MV-4-11 (cell line): ENCODE measurements around the gene PMM2.
"Not testable (repeated sequence)": the region's sequence is repeated elsewhere in the genome, so short reads cannot be mapped to it uniquely, and the experiment has no call there.

Experiments
- DNase-seq: peaks from one replicate; lab custom pipeline; 2025; lab: John Stamatoyannopoulos, UW

Gene PMM2

GRCh38 chr16:8818504-8819270 lies 21.0 kb downstream of the PMM2 start:
- peak; percentile 81 for DNase-seq

- peak; percentile 53 for DNase-seq
These were observed 21.9 kb downstream of the PMM2 start for GRCh38 chr16:8819411-8820034.

- DNase-seq: no peak
These were observed 24.8 kb downstream of the PMM2 start for GRCh38 chr16:8822403-8822802.

DNA sequence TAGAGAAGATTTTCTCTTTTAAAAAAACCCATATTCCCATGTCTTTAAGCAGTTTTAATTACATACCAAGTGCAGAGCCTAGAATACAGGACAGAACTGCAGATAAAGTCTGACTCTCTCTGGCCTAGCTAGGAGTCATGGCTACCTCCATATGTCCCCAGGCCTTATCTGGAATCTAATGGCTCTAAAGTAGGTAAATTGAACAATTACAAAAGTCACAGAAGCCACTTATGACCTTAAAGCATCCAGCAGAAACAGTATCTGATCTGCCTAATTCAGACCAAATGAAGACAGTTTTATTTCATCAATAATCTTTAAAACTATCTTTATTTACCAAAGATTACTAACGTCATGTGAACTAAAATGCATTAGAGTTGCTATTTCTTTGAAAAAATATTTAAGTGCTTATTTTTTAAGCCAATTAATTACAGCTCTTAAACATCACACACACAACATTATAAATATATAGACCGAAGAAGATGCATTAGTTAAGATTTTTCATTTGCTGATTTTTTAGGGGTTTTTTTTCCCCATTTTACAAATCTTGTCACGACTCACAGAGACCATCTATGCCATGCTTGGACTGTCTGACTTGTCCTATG lies 28.7 kb downstream of the PMM2 start:
- DNase-seq: no peak

DNA sequence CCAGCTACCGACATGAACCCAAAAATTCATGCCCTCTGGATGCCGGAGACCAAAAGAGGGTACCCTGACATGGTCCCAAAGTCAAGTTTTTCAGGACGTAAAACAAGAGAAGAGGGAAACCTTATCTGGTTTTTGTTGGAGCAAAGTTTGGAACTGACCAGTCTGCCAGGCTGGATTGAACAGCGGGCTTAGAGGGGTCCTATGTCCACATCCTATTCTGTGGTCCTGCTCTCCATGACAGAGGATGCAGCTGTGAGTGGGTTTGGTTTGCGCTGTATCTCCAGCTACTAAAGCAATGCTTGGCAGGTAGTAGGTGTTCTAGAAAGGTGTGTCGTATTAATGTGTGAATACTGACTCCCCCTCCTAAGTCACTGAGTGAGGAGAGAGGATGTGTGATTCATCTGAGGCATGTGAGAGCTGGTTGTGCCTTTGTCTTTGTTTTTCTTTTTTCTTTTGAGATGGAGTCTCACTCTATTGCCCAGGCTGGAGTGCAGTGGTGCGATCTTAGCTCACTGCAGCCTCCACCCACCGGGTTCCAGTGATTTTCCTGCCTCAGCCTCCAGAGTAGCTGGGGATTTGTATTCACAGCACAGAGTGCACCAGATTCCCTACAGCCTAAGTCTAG lies 31.0 kb downstream of the PMM2 start:
- DNase-seq: no peak

- no peak for DNase-seq
These were observed 33.8 kb downstream of the PMM2 start for GRCh38 chr16:8831450-8831849.

- no peak for DNase-seq
These were observed 34.5 kb downstream of the PMM2 start for GRCh38 chr16:8831871-8832716.

GRCh38 chr16:8832717-8833105 lies 35.1 kb downstream of the PMM2 start:
- DNase-seq: peak; percentile 72

GRCh38 chr16:8836797-8837196 lies 39.2 kb downstream of the PMM2 start:
- DNase-seq: not testable (repeated sequence)

DNA sequence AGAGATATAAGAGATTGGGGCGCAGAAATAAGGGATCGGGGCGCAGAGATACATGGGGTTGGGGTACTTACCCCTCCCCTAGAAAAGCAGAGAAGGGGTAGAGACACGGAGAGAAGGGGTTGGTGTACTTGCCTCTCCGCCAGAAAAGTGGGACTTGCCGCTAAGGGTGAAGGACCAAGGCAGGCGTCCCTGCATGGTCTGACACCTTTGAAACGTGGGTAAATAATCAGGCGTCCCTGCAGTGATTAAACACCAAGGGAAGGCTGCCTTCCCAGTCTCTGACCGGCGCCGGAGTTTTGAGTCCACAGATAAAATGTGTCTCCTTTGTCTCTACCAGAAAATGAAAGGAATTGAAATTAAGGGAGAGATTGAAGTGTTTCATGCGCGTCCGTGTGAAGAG lies 40.0 kb downstream of the PMM2 start:
- not testable (repeated sequence) for DNase-seq

DNA sequence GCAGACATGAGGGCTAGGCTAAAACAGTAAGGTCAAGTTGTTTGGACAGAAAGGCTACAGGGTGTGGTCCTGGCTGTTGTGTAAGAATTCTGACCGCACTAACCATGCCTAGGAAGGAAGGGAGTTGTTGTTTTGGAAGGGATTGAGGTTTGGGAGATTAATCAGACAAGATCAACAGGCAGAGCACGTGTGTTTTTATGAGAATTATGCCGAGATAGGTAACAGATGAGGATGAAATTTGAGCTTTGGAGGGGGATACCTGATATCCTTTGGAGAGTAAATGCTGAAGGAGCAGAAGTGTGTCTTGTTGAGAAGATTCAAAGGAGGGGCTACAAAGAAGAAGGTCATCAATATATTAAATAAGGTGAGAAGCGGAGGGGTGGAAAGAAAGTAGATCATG lies 44.4 kb downstream of the PMM2 start:
- not testable (repeated sequence) for DNase-seq

DNA sequence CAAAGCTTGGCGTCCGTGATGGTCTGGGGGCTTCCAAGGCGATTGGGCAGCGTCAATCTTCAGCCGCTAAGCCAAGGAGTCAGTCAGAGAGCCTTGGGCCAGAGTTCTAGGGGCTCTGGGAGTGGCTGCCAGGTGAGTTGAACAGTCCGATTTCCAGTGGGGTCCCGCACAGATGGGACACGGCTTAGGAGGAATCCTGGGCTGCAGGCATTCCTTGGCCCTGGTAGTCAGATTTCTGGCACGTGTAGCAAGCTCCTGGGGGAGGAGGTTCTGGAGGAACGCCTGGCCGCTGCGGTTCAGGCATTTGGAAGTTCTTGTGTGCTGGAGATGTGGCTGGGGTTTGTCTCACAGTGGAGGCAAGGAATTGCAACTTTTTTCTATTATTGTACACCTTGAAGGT lies 45.7 kb downstream of the PMM2 start:
- DNase-seq: not testable (repeated sequence)

DNA sequence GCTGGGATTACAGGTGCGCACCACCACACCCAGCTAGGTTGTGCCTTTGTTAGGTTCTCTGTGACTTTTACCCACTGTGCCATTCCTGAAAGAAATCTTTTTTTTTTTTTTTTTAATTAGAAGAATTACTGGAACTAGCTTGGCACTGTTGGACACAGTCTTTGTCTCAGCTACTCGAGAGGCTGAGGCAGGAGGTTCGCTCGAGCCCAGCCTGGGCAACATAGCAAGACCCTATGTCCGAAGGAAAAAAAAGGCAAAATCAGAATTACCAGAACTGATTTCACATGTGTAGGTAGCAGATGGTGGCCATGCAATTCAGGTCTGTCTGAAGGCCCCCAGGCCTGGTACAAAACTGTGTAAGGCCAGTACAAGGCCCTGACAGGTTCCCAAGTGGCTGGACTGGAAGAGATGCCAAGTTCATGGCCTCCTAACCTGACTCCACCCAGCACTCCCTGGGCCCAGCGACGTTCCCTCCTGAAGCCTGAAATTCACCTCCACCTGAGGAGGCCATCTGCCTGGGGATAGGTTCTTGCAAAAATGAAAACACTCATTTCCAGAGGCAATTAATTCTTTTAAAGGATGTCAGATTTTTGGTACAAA lies 48.2 kb downstream of the PMM2 start:
- no peak for DNase-seq

- no peak for DNase-seq
These were observed 48.8 kb downstream of the PMM2 start for GRCh38 chr16:8846401-8846932.

DNA sequence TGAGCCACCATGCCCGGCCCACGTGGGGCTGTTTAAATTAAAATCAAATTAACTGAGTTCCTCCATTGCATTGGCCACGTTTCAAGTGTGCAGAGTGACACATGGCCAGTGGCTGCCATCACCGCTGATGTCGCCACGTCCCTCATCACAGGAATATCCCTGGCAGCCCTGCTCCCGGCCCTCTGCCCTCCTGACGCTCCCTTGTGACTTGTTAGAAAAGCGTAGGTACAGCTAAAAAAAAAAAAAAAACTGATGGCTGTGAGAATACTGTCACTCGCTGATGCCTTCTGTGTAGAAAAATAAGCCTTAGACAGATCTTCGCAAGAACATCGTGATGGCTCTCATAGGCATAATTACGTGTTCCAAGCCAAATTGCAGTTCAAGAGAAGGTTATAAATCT lies 49.5 kb downstream of the PMM2 start:
- DNase-seq: no peak

GRCh38 chr16:8847623-8848022 lies 50.0 kb downstream of the PMM2 start:
- DNase-seq: no peak

DNA sequence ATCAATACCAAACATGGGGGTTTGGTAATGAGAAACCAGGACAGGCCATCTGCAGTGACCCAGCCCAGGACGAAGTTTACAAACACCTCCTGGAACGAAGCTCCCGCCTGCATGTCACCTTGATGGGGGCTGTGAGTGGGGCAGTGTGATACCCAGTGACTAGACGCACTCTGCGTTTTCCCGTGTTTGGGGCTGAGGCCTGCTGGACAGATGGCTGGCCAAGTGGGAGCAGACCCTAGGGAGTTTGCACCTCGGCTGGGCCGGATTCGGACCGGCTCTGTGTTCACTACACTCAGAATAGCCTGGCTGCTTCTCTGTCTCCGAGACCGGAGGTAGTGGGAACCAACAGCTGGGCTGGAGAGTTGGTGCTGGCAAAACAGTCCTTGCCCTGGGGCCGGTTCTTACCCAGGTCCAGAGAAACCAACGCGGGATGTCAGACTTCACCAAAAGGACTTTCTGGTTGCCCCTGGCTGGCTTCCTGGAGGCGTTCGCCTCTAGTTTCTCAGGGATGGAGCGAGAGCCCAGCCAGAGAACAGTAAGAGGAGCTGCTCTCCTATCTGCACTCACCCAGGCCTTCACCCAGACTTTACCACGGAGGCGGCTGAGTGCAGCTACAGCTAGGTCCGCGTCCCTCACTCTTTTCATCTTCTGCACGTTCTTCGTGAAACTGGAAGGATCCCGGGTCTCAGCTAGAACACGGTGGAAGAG lies 50.7 kb downstream of the PMM2 start:
- no peak for DNase-seq

GRCh38 chr16:8848939-8849391 lies 51.3 kb downstream of the PMM2 start:
- no peak for DNase-seq

DNA sequence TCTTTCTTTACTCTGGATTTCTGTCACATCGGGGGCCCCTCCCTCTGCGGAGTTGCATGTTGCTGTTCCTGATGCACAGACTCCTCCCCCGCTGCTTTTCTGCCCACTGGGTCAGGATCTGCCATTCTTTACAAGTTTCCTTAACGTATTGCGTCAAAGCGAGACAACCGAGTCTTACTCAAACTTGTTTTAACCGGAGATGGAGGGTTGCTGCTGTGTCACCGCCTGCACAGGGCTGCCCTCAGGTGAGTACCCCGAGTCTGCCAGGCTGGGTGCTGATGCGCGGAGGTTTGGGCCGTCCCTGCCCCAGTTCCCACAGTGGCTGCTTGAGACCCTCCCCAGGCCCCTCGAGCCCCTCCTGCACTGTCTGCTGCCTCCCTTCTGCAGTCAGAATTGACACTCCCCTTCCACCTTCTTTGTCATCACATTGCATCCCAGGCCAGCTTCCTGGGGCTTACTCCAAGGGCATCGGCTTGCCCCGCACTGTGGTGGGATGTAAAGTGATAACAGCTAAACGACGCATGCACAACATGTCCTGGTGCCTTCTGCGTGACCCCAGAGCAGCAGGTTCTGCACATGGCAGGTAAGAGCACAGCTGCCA lies 51.9 kb downstream of the PMM2 start:
- DNase-seq: no peak

- peak; percentile 85 for DNase-seq
These were observed 52.7 kb downstream of the PMM2 start for GRCh38 chr16:8850279-8850885.
